Measurements from ENCODE around the gene EPS8L1. TPM values are rescaled to one million over a fixed set of nuclear protein-coding genes. Genes with fewer than 3 reads are reported as not detected.
"Not testable (repeated sequence)": the region's sequence is repeated elsewhere in the genome, so short reads cannot be mapped to it uniquely, and the experiment has no call there.

The EPS8L1 gene
- total RNA-seq, 1 donor from 2014 or later: 2.7 TPM

DNA sequence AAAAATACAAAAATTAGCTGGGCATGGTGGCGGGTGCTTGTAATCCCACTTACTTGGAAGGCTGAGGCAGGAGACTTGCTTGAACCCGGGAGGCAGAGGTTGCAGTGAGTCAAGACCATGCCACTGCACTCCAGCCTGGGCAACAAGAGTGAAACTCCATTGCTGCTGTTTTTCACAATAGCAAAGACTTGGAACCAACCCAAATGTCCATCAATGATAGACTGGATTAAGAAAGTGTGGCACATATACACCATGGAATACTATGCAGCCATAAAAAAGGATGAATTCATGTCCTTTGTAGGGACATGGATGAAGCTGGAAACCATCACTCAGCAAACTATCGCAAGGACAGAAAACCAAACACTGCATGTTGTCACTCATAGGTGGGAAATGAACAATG is 31.6 kb downstream of the EPS8L1 start:
- intact Hi-C loops (cut with micrococcal nuclease); DNase-seq; ATAC-seq: not testable (repeated sequence)

DNA sequence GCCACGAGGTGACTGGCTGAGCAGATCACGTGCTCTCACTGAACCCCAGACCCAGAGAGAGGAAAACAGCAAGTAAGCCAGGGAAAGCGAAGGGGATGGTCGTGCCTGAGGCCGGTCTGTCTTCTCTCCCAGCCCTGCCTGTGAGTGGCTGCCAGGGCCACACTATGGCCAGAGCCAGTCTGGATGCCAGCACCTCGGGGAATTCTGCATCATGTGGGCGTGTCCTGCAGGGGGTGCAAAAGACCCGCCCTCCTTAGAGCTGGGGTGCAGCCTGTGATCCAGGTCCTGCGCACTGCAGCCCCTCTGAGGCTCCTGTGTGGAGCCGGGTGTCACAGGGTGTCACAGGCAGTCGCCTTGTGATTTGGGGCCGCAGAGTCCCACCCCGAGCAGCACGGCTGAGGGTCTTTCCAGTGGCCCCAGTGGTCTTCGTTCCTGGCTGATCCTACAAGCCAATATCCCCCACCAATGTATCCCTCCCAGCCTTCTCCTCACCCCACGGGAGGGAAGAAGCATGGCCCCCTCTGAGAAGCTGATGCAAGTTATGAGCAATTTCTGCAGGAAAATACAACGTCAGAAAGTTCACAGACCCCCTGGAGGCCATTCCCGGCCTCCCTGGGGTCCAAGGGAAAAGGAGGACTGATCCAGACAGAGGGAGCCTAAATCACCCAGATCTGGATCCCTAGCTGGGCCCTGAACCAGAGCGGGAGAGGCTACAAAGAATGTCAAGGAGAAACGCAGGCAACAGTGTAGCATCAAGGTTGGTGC is 34.0 kb downstream of the EPS8L1 start:
- no peak for ATAC-seq
- DNase-seq: no peak
- intact Hi-C loops (cut with micrococcal nuclease): no loop called here

DNA sequence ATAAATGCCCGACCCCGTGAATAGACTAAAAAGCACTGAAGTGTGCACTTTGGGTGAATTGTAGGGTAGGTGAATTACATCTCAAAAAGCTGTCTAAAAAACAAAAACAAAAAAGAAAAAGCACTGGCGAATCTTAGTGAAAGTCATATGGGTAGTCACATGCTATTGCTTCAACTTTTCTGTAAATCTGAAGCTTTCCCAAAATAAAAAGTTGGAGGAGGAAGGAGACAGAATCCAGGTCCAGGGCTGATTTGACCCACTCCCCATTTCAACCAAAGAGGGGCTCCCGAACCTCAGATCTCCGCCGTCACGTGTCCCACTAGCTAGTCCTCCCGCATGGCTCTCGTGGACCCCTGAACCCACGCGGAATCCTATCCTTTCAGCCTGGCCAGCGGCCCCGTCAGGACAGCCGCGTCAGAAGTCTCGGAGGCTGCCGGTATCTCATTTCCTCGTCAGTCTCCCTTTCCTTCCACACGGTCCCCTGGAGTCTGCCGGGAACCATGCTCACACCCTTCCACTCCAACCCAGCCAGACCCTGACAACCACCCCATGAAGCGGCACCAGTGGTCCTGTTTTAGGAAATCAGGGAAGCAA is 35.7 kb downstream of the EPS8L1 start:
- ATAC-seq (no peak), DNase-seq (no peak)
- intact Hi-C loops (cut with micrococcal nuclease): no loop called here

DNA sequence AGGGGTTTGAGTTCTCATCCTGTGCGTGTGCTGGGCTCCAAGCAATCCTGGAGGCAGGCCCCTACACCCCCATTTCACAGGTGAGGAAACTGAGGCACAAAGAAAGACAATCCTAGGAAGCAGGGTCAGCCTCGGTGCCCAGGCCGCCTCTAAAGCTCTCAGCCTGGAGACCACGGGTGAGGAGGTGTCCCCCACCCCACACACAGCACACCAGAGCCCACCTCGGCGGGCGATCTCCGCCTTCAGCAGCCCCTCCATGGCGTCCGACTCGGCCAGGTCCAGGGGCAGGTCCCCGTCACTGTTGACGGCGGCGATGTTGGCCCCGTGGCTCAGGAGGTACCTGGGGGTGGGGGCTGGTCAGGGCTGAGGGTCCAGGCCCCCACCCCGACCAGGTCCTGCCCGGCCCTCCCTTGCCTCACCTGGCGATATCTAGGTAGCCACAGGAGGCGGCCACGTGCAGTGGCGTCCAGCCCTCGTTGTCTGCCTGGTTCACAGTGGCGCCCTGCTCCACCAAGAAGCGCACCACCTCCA is 36.6 kb downstream of the EPS8L1 start:
- intact Hi-C loops (cut with micrococcal nuclease): no loop called here
- ATAC-seq: no peak
- no peak for DNase-seq

DNA sequence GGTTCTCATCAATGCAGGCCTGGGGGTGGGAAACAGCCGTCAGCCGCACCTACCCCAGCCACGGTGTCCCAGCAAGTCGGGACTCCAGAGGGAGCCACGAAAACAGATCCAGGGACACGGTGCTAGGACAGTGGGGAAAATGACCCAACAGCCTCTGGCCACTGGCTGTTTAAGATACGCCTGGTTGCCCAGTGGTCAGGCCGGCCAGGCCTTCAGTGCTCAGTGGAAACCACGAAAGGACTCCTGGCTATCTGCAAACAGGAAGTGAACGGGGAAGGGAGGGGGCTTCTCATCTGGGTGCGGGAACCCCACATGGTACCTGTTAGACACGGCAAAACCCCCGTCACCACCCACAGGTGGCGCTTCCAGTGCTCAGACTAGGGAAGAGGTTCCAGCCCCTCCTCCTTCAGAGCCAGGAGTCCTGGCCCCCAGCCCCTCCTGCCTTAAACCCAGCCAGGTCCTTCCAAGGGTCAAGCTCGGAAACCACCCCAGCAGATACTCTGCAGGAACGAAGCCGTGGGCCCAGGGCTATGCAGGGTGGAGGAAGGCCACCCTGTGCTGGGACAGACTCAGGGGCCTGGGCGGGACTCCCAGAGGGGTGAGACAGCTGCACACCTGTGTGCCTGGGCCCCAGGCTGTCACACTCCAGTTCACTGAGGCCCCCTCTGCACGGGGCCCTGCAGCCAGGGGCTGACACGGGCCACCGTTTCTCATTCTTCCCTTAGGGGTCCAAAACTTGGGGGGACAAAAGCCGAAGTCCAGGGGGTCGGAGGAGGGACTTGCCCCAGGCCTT is 37.3 kb downstream of the EPS8L1 start:
- ATAC-seq (peak; percentile 4), DNase-seq (no peak)
- intact Hi-C loops (cut with micrococcal nuclease): no loop called here

DNA sequence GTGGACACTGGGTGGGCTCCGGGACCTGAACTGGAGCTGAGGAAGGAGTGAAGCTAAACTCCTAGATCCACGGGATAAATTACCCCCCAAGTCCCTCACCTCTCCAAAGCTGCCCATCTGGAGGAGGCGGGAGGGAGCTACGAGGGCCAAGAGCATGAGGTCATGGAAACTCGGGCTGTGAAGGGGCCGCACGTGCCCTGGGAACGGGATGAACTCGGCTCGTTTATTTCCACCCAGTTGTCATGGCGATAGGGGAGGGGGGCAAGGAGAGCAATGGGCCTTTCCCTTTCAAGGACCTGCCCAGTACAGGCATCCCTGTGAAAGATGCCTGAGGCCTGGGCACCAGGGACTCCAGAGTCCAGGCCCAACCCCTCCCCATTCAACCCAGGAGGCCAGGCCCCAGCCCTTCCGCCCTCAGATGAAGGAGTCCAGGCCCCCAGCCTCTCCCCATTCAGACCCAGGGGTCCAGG is 37.9 kb downstream of the EPS8L1 start:
- DNase-seq: peak; percentile 93
- peak; percentile 66 for ATAC-seq
- intact Hi-C loops (cut with micrococcal nuclease): no loop called here

DNA sequence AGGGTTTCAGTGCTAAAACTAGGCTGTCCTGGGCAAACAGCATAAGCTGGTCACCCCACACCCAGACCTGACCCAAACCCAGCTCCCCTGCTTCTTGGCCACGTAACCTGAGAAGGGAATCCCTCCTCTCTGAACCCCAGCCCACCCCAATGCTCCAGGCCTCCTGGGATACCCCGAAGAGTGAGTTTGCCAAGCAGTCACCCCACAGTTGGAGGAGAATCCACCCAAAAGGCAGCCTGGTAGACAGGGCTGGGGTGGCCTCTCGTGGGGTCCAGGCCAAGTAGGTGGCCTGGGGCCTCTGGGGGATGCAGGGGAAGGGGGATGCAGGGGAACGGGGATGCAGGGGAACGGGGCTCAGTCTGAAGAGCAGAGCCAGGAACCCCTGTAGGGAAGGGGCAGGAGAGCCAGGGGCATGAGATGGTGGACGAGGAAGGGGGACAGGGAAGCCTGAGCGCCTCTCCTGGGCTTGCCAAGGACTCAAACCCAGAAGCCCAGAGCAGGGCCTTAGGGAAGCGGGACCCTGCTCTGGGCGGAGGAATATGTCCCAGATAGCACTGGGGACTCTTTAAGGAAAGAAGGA is 39.0 kb downstream of the EPS8L1 start:
- no peak for ATAC-seq
- DNase-seq: no peak
- intact Hi-C loops (cut with micrococcal nuclease): no loop called here

DNA sequence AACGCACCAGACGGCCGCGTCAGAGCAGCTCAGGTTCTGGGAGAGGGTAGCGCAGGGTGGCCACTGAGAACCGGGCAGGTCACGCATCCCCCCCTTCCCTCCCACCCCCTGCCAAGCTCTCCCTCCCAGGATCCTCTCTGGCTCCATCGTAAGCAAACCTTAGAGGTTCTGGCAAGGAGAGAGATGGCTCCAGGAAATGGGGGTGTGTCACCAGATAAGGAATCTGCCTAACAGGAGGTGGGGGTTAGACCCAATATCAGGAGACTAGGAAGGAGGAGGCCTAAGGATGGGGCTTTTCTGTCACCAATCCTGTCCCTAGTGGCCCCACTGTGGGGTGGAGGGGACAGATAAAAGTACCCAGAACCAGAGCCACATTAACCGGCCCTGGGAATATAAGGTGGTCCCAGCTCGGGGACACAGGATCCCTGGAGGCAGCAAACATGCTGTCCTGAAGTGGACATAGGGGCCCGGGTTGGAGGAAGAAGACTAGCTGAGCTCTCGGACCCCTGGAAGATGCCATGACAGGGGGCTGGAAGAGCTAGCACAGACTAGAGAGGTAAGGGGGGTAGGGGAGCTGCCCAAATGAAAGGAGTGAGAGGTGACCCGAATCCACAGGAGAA is 39.9 kb downstream of the EPS8L1 start:
- no peak for DNase-seq
- peak; percentile 5 for ATAC-seq
- intact Hi-C loops (cut with micrococcal nuclease): no loop called here

DNA sequence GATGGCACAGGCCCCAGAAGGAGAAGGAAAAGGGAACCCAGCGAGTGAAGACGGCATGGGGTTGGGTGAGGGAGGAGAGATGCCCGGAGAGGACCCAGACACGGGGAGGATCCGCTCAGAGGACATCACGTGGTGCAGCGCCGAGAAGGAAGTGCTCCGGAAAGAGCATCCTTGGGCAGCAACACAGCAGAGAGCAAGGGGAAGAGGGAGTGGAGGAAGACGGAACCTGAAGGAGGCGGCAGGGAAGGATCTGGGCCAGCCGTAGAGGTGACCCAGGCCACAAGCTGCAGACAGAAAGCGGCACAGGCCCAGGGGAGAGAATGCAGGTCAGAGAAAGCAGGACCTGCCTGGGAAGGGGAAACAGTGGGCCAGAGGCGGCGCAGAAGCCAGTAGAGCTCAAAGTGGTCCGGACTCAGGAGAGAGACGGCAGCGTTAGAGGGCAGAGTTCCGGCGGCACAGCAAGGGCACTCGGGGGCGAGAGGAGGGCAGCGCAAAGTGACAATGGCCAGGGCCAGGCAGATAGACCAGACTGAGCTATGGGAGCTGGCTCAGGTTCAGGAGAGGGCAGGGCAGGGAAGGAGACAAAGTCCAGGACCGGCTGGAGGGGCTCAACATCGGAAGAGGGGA is 40.7 kb downstream of the EPS8L1 start:
- intact Hi-C loops (cut with micrococcal nuclease): no loop called here
- ATAC-seq (peak; percentile 27), DNase-seq (peak; percentile 78)

DNA sequence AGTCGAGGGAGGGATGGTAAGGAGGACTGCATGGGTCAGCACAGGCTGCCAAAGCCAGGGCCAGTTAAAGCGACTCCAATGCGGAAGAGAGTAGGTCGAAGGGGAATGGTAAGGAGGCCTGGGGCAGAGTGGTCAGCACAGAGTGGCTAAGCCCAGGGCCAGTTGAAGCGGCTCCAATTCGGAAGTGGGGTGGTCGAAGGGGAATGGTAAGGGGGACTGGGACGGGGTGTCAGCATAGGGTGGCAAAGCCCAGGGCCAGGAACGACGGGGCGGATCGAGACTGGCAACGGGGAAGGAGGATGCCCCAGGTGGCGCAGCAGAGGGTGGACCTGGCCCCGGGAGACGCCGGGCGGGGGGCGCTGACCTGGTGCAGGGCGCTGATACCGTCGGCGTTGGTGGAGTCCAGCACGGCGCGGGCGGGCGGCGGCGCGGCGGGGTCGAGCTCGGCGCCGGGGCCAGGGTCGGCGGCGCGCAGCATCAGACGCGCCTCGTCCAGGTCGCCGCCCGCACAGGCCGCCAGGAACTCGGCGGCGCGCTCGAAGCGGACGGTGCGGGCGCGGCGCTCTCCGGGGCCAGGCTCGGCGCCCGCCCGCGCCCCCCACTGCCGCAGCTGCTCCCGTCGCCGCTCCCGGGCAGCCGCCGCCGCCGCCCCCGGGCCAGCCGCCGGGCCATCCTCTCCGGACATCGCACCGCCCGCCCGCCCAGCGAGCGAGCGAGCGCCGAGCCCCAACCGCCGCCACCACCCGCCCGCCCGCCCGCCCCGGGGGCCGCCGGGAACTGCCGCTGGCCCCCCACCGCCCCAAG is 41.4 kb downstream of the EPS8L1 start, which contains the start of gene PPP1R12C:
Gene PPP1R12C, minus strand, starts transcription at position 779 of the 804 bp plus-strand sequence. Its CDS starts 94 bp downstream, at position 685.
- DNase-seq (peak; percentile 65), ATAC-seq (no peak)
- intact Hi-C loops (cut with micrococcal nuclease): no loop called here

DNA sequence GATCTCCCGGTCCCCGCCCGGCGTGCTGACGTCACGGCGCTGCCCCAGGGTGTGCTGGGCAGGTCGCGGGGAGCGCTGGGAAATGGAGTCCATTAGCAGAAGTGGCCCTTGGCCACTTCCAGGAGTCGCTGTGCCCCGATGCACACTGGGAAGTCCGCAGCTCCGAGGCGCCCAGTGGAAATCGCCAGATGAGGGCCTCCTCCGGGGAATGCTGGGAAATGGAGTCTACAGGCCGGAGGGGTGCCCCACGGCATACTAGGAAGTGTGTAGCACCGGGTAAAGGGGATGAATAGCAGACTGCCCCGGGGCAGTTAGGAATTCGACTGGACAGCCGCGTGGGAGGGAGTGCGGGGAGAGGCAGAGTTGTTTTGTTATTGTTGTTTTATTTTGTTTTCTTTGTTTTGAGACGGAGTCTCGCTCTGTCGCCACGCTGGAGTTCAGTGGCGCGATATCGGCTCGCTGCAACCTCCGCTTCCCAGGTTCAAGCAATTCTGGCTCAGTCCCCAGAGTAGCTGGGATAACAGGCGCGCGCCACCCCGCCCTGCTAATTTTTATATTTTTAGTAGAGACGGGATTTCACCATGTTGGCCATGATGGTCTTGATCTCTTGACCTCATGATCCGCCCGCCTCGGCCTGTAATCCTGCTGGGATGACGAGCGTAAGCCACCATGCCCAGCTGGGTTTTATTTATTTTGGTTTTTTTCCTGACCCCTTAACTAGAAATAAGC is 42.2 kb downstream of the EPS8L1 start:
- intact Hi-C loops (cut with micrococcal nuclease): no loop called here
- peak; percentile 76 for ATAC-seq
- DNase-seq: peak; percentile 100

DNA sequence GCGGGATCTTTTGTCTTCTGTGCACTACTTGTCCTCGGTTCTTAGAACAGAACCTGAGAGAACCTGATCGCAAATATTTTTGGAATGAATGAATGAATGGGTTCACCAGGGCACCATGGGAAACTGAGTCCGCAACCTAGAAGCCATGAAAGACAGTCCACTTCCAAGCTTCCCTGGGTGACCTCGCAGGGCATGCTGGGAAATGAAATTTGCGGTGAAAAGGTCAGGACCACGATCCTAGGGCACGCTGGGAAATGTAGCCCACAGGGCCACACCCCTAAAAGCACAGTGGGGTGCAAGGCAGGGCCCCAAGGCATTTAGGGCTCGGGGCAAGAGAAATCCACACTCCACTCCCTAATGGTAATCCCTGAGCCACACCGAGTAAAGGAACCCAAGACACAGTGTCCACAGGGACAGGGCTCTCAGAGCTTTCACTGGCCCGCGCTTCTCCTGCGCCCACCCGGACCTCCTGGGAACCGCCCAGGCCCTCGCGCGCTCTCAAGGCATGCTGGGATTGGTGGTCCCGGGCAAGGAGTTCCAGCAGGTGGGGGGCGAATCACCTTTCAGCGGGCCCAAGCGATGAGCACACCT is 42.8 kb downstream of the EPS8L1 start:
- intact Hi-C loops (cut with micrococcal nuclease): no loop called here
- DNase-seq: peak; percentile 70
- ATAC-seq: peak; percentile 27

DNA sequence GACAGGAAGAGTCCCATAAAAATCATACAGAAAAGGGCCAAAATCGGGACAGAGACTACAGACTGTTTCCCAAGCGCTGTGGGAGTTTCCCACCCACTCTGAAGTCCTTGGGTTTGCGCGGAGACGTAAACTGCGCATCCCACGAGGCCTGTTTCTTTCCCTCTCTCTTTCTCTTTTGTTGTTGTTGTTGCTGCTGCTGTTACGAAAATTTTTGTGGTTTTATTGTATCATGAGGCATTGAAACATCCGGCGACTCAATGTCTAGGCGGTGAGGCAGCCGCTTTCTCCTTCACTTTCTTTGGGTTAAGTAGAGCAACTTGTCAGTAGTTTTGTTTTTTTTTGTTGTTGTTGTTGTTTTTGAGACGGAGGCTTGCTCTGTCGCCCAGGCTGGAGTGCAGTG is 43.4 kb downstream of the EPS8L1 start:
- ATAC-seq (no peak), DNase-seq (no peak)
- intact Hi-C loops (cut with micrococcal nuclease): no loop called here

DNA sequence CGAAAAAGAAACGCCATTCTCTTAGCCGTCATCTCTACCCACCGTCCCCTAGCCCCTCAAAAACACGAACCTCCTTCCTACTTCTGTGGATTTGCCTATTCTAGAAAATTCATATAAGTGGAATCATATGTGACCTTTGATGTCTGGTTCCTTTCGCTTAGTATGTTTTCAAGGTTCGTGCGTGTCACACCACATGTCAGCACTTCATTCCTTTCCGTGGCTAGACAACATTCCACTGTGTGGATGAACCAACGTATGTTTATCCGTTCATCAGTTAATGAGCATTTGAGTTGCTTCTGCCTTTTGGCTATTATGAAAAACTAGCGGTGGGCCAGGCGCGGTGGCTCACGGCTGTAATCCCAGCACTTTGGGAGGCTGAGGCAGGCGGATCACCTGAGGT is 55.8 kb downstream of the EPS8L1 start:
- DNase-seq: no peak
- ATAC-seq: no peak
- intact Hi-C loops (cut with micrococcal nuclease): no loop called here

DNA sequence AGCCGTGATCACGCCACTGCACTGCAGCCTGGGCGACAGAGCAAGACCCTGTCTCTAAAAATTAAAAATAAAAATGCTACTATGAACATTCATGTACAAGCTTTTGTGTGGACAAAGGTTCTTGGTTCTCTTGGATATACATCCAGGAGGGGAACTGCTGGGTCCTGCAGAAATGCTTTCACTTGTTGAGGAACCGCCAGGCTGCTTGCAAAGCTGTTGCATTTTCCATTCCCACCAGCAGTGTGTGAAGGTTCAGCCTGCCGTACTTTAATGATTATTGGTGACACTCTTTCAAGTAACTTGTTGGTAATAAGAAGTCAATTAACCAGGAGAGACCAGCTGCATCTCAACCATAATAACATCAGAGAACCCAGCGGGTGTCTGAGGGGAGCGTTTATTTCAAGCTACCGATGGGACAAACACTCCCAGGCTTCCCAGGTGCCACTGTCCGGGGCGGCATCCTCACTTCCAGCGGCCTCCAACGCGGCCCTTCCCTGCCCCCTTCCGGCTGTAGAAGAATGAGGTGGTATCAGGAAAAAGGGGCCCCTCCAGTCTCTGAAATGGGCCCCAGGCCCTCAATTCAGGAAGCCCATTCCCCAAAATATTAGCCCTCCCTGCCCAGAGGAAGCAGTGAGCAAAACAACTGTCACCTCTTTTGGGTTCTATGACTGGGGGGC is 56.9 kb downstream of the EPS8L1 start:
- intact Hi-C loops (cut with micrococcal nuclease): no loop called here
- peak; percentile 9 for ATAC-seq
- no peak for DNase-seq

Measured in left ventricle myocardium superior (tissue), 1 donor.